Dermis blood vessel endothelial cell (primary cell): ENCODE measurements around the gene ALDH1B1. TPM values are rescaled to one million over a fixed set of nuclear protein-coding genes. Genes with fewer than 3 reads are reported as not detected.
"Not testable (repeated sequence)": the region's sequence is repeated elsewhere in the genome, so short reads cannot be mapped to it uniquely, and the experiment has no call there.

ENCODE experiments used
- DNase-seq: peaks from one replicate; pipeline ENCODE4 v3.0.0; 2010
- total RNA-seq: library from RNA; depleted of rRNA; stranded (reverse); fragments of >200 nt; gene quantifications from 2 replicates; pipeline ENCODE4 v1.2.3, GENCODE V29; 2014

ALDH1B1 gene
- total RNA-seq, 1 donor from 2014 or later, result 12.1 TPM

- DNase-seq, result no peak
Measured at GRCh38 chr9:38387751-38388150, 4.8 kb upstream of the ALDH1B1 start.

GRCh38 chr9:38388283-38389223, 3.9 kb upstream of the ALDH1B1 start:
- no peak for DNase-seq

- no peak for DNase-seq
Measured at GRCh38 chr9:38389313-38389712, 3.2 kb upstream of the ALDH1B1 start.

GRCh38 chr9:38390442-38390841, 2.1 kb upstream of the ALDH1B1 start:
- DNase-seq, result no peak

GRCh38 chr9:38390851-38391250, 1.7 kb upstream of the ALDH1B1 start:
- no peak for DNase-seq

GRCh38 chr9:38391278-38392118, 1.0 kb upstream of the ALDH1B1 start:
- DNase-seq, result no peak

- no peak for DNase-seq
Measured at GRCh38 chr9:38393128-38393796, 760 bp downstream of the ALDH1B1 start.

GRCh38 chr9:38394416-38394815, 1.9 kb downstream of the ALDH1B1 start:
- no peak for DNase-seq

- DNase-seq, result no peak
Measured at GRCh38 chr9:38395653-38396370, 3.3 kb downstream of the ALDH1B1 start.

GRCh38 chr9:38396371-38396671, 3.8 kb downstream of the ALDH1B1 start:
- no peak for DNase-seq

- not testable (repeated sequence) for DNase-seq
Measured at GRCh38 chr9:38399191-38399590, 6.7 kb downstream of the ALDH1B1 start.

- no peak for DNase-seq
Measured at GRCh38 chr9:38401994-38402393, 9.5 kb downstream of the ALDH1B1 start.

- DNase-seq, result no peak
Measured at GRCh38 chr9:38404314-38404713, 11.8 kb downstream of the ALDH1B1 start.

- no peak for DNase-seq
Measured at GRCh38 chr9:38405785-38406184, 13.3 kb downstream of the ALDH1B1 start.

- DNase-seq, result no peak
Measured at GRCh38 chr9:38406476-38407186, 14.1 kb downstream of the ALDH1B1 start.

GRCh38 chr9:38408719-38409118, 16.2 kb downstream of the ALDH1B1 start:
- no peak for DNase-seq

GRCh38 chr9:38412751-38413150, 20.2 kb downstream of the ALDH1B1 start:
- no peak for DNase-seq

GRCh38 chr9:38413283-38413682, 20.8 kb downstream of the ALDH1B1 start:
- no peak for DNase-seq

GRCh38 chr9:38414040-38414723, 21.7 kb downstream of the ALDH1B1 start:
- DNase-seq, result no peak

- no peak for DNase-seq
Measured at GRCh38 chr9:38415856-38416255, 23.4 kb downstream of the ALDH1B1 start.

- DNase-seq, result no peak
Measured at GRCh38 chr9:38416461-38416860, 24.0 kb downstream of the ALDH1B1 start.
